Ishikawa (cell line): ENCODE data around the gene RNF151.
A peak's percentile ranks its signal among the peaks of the same experiment; 100 is the strongest.

Experiments used
- CEBPB ChIP-seq: IDR thresholded peaks from 2 replicates; pipeline ENCODE4 v1.6.1; 2012
- CREB1 ChIP-seq: IDR thresholded peaks from 2 replicates; pipeline ENCODE4 v1.6.1; 2012; ENCODE audit warnings: low read depth
- EGR1 ChIP-seq: IDR thresholded peaks from 2 replicates; pipeline ENCODE4 v1.6.1; 2012
- EP300 ChIP-seq: IDR thresholded peaks from 2 replicates; pipeline ENCODE4 v1.6.1; 2012; ENCODE audit warnings: borderline replicate concordance
- FOXM1 ChIP-seq: IDR thresholded peaks from 2 replicates; pipeline ENCODE4 v1.6.1; 2012; ENCODE audit warnings: low read depth, borderline replicate concordance
- NFIC ChIP-seq: IDR thresholded peaks from 2 replicates; pipeline ENCODE4 v1.6.1; 2012
- RAD21 ChIP-seq: IDR thresholded peaks from 2 replicates; pipeline ENCODE4 v1.6.1; 2012; ENCODE audit warnings: low read depth
- REST ChIP-seq: IDR thresholded peaks from 2 replicates; pipeline ENCODE4 v1.6.1; 2012; ENCODE audit warnings: low read depth, mild to moderate bottlenecking
- TAF1 ChIP-seq: IDR thresholded peaks from 2 replicates; pipeline ENCODE4 v1.6.1; 2012; ENCODE audit warnings: low read depth, mild to moderate bottlenecking
- TCF12 ChIP-seq: IDR thresholded peaks from 2 replicates; pipeline ENCODE4 v1.6.1; 2012; ENCODE audit warnings: low read depth
- TEAD4 ChIP-seq: IDR thresholded peaks from 2 replicates; pipeline ENCODE4 v1.6.1; 2012
- USF1 ChIP-seq: IDR thresholded peaks from 2 replicates; pipeline ENCODE4 v1.6.1; 2012
- YY1 ChIP-seq: IDR thresholded peaks from 2 replicates; pipeline ENCODE4 v1.6.1; 2012; ENCODE audit warnings: low read depth
- TF ChIP-seq, protein P1 (sequence below): IDR thresholded peaks from 2 replicates; pipeline ENCODE4 v1.6.1; 2012

GRCh38 chr16:1983544-1984346, 17.1 kb downstream of the RNF151 start, which contains the start of gene GFER:
- TF ChIP-seq EGR1, result 0 out of 2 replicates have a peak, but pooled peaks have one; percentile 29
- TF ChIP-seq NFIC, result no peak
- peak; percentile 84; the same call in 1 of the 2 replicates for TF ChIP-seq TAF1
- TF ChIP-seq CEBPB, result no peak
- TF ChIP-seq RAD21, result no peak; the same call in 1 of the 2 replicates
- TF ChIP-seq TEAD4, result no peak; the same call in 1 of the 2 replicates
- peak; percentile 96 for TF ChIP-seq YY1
- no peak for TF ChIP-seq USF1
- 0 out of 2 replicates have a peak, but pooled peaks have one; percentile 15 for TF ChIP-seq EP300
- TF ChIP-seq REST, result no peak
- TF ChIP-seq CREB1, result no peak
- TF ChIP-seq, protein P1, sequence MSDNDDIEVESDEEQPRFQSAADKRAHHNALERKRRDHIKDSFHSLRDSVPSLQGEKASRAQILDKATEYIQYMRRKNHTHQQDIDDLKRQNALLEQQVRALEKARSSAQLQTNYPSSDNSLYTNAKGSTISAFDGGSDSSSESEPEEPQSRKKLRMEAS, result peak; percentile 32
- TF ChIP-seq FOXM1, result no peak
- 0 out of 2 replicates have a peak, but pooled peaks have one; percentile 24 for TF ChIP-seq TCF12
